HG03469 (cell line): Measurements from ENCODE around the gene LMF2.
"Not testable (repeated sequence)": the region's sequence is repeated elsewhere in the genome, so short reads cannot be mapped to it uniquely, and the experiment has no call there.

Source experiments
- ATAC-seq: cut with Tn5 transposase; IDR thresholded peaks from one replicate; pipeline ENCODE4 v1.9.1; 2021; ENCODE audit warnings: mild to moderate bottlenecking, moderate library complexity, moderate number of reproducible peaks; ENCODE audit not compliant: unreplicated experiment

The LMF2 gene

DNA sequence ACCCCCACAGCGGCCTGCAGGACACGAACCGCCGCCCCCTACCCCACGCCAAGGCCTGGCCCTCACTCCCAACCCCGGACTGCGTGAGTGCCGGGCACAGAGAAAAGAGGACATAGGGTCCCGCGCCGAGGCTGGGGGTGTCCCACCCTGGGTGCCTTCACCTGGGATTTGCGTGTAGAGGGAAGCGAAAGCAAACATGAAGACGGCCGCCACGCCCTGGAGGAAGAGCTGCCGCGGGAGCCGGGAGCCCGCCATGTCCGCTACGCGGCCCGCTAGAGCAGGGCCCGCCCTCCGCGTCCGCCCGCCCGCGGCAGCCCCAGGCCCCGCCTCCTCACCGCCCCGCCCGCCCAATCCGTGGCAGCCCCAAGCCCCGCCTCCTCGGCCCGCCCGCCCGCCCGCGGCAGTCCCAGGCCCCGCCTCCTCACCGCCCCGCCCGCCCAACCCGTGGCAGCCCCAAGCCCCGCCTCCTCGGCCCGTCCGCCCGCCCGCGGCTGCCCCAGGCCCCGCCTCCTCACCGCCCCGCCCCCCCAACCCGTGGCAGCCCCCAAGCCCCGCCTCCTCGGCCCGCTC, at the start of gene LMF2:
Gene LMF2, minus strand, starts transcription at position 282 of the 570 bp plus-strand sequence. Its CDS starts 27 bp downstream, at position 255.
- no peak for ATAC-seq

DNA sequence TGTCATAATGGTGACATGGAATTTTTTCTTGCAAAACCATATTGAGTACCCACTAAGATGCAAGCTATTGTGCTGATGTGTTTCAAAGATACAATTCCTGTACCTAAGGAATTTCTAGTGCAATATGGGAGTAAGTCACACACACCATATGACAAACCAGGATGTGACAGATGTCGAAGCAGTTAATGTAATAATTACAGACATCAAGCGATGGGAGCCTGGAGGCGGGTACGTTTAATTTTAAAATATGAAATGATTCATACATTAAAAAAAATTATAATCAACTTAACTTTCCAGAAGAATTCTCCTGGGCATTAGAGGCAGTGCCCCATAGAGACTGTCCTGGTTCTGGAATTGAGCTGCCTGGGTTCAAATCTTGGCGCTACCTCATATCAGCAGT, 49.2 kb upstream of the LMF2 start:
- no peak for ATAC-seq

- ATAC-seq = no peak
These were observed 45.8 kb upstream of the LMF2 start for GRCh38 chr22:50553310-50553709.

DNA sequence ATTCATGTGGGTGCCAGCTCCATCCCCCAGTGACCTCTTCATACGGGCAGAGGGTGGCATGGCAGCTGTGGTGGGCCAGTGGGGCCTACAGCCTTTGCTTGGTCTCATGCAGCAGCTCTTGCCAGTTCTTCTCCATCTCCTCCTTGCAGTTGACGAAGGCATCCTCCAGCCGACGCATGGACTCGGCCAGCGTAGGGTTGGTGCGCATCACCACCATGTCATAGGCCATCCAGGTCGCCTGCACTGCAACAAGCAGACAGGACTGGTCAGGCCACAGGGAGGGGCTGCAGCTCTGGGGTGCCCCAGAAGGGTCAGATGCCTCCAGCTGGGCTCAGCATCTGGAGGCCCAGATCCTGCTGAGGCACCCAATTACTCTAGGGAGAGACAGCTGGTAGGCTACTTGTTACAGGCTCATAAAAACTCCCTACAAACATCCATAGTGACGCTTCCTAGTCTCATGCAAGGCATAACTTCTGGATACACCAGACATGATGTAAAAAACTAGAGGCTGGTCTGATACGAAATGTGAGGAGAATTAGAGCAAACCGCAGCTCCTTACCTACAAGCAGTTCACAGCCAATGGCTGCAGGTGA, 43.8 kb upstream of the LMF2 start:
- ATAC-seq = no peak

GRCh38 chr22:50550395-50550794, 42.9 kb upstream of the LMF2 start:
- no peak for ATAC-seq

GRCh38 chr22:50548921-50549790, 41.7 kb upstream of the LMF2 start:
- ATAC-seq = no peak

- ATAC-seq = no peak
These were observed 40.8 kb upstream of the LMF2 start for GRCh38 chr22:50548040-50548920.

DNA sequence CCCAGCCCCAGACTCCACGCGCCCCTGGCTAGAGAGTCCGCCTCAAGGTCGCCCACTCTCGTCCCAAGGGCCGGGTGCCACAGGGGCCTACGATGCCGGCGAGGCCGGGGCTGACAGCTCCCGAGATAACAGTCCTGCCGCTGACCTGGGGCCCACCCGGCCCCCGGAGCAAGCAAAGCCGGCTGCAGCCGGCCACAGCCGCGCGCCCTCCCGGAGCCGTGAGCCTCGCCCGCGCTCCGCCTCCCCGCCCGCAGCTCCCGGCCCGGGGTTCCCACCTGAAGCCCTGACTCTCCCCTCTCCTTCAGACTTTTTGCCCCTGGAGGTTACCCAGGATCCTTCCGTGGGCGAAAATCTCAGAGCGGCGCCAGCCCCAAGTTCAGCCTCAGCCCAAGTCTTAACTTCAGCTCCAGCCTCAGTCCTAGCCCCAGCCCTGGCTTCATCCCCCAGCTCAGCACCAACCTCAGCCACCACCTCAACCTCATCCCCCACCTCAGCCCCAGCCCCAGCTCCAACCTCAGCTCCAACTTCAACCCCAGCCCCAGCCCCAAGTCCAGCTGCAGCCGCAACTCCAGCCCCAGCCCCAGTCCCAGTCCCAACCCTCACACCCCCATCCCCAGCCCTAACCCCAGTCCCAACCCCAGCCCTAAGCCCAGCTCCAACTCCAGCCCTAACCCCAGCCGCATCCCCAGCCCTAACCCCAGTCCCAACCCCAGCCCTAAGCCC, 39.9 kb upstream of the LMF2 start:
- no peak for ATAC-seq

GRCh38 chr22:50546326-50547262, 39.1 kb upstream of the LMF2 start:
- ATAC-seq = no peak

GRCh38 chr22:50545522-50546325, 38.2 kb upstream of the LMF2 start, which contains the start of gene KLHDC7B:
Gene KLHDC7B, plus strand, starts transcription at chr22:50545899. Its CDS starts 345 bp downstream, at chr22:50546244.
- no peak for ATAC-seq

DNA sequence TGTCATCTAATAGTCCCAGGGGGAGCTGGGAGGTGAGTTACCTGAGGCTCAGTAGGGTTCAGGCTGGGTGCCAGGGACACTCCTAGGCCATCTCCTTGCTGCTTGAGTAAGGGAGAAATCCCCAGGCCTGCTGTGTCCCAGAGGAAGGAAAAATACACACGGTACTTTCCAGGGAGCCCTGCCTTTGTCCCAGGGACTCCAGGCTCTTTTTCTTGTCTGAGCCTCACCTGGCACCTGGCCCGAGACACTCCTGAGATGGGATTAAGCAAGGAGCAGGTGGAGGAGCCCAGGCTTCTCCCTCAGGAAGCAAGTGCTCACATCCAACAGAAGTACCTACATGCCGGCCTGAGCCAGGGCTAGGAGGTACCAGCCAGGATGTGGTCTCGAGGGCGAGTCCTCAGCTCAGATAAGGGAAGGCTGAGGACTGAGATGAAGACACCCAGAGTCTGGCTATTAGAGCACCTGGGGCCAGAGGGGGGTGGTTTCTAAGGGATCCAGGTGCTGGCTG, 37.3 kb upstream of the LMF2 start:
- ATAC-seq = no peak

DNA sequence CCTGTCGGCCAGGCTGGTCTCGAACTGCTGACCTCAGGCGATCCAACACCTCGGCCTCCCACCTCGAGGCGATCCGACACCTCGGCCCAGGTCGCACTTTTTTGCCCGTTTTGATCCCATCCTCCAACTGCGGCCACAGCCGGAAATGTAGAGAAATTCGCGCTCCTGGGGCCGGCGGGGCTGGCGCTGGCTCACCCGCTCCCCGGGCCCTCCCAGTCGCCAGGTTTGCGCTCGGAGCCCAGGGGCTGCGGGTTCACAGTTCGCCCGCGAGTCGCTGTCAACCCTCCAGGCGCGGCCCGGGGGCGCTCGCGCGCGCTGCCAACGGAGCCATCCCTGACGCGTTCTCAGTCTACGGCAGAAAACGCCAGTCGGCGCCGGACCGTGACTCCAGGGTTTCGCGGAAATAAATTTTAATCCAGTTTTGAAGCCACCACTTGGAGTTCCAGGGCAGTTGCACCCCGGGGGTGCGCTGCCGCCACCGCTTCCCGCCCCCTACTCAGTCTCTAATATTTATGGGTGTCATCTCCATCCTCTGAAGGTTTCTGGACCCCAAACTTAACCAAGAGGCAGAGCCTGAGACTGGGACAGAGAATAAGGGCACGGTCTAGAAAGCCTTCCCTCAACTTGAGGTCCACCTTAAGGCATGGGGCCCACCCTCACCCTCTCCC, 36.7 kb upstream of the LMF2 start:
- no peak for ATAC-seq

GRCh38 chr22:50542416-50542927, 35.0 kb upstream of the LMF2 start:
- ATAC-seq = no peak

DNA sequence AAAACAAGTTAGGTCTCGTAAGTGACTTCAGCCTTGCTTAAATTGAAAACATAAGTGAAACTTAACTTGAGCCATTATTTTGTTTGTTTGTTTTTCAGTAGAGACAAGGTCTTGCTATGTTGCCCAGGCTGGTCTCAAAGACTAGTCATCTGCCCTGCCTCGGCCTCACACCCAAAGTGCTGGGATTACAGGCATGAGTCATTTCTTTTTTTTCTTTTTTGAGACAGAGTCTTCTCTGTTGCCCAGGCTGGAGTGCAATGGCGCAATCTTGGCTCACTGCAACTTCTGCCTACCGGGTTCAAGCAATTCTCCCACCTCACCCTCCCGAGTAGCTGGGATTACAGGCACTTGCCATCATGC, 34.1 kb upstream of the LMF2 start:
- not testable (repeated sequence) for ATAC-seq

DNA sequence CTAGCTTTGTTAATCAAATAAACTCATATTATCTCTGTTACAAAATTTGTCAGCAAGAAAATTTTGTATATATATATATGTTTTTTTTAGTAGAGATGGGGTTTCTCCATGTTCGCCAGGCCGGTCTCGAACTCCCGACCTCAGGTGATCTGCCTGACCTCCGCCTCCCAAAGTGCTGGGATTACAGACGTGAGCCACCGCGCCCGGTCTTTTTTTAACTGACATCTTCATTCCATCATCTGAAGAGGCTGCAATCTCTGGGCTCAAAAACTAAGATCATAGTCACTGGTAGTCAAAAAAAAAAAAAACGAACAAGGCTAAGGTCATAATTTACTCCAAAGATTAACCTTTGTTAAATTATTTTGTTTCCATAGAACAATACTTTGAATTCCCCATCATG, 32.9 kb upstream of the LMF2 start:
- ATAC-seq = no peak

GRCh38 chr22:50537765-50538164, 30.3 kb upstream of the LMF2 start:
- no peak for ATAC-seq

- no peak for ATAC-seq
These were observed 28.7 kb upstream of the LMF2 start for GRCh38 chr22:50536226-50536625.
